Measurements from ENCODE around the gene AIG1. TPM values are rescaled to one million over a fixed set of nuclear protein-coding genes. Genes with fewer than 3 reads are reported as not detected.

The AIG1 gene
- polyA plus RNA-seq, 1 of the 3 experiments (the other 2 are of a cell fraction), result 36.8 TPM

DNA sequence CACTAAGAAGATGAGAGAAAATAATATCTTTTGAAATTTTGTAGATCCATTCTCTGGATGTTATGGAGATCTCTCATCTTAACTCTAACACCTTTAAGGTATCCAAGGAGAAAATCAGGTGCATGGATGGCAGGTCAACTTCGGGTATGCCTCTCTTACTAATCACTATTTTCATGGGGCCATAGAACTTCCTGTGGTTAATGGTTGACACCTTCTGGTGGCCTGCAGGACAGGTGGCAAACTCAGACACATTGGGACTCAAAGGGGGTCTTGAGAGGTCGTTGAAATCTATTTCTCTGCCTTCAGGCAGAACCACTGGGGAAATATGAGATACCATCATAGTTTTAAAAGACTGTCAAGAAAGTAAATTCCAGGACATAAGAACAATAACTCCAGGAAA is 313.3 kb downstream of the AIG1 start:
- ChIA-PET CTCF (no interaction called here), POLR2A (no interaction called here)
- H3K27ac ChIP-seq (ENCODE audit: low read depth in 2 of 2, low read length in 1 of 2), result no peak overlapping the region
- no peaks in the 10 kb centered on the region; a peak in 1 of 4 replicates for H3K4me1 ChIP-seq (ENCODE audit: control insufficient read depth in 1 of 2, insufficient read depth in 2 of 2, low read depth in 1 of 2, low read length in 1 of 2)
- WGBS (ENCODE audit: low lambda C conversion rate), result 20% methylated on average over 2 of the region's 2 CpGs
- no peak overlapping the region for H3K4me2 ChIP-seq
- no peaks in the 10 kb centered on the region for H3K9me2 ChIP-seq
- H2AFZ ChIP-seq (ENCODE audit: low read depth), result no peak overlapping the region
- H3K27me3 ChIP-seq (ENCODE audit: insufficient read depth), result no peaks in the 10 kb centered on the region
- DNase-seq, result no peak
- H3K79me2 ChIP-seq (ENCODE audit: insufficient read depth), result no peaks in the 10 kb centered on the region
- no peaks in the 10 kb centered on the region for H3K36me3 ChIP-seq (replicated peaks in 1 of 2; ENCODE audit: control insufficient read depth in 1 of 2, insufficient read depth in 2 of 2, low read length in 1 of 2)
- no peaks in the 10 kb centered on the region for H4K20me1 ChIP-seq (ENCODE audit: insufficient read depth)
- no peak overlapping the region for H3K9ac ChIP-seq
- H3K4me3 ChIP-seq (ENCODE audit: low read depth in 2 of 2, low read length in 1 of 2), result no peak overlapping the region
- TF ChIP-seq RXRA (IDR thresholded peaks at IDR 0.05; ENCODE audit: borderline replicate concordance, low read depth), result no peak
- no peak for TF ChIP-seq EP300 (IDR thresholded peaks at IDR 0.05; ENCODE audit: borderline replicate concordance in 1 of 2, low read depth in 1 of 2, low read length in 1 of 2)
- TF ChIP-seq FOXJ3 (CRISPR knock-in tag; IDR thresholded peaks at IDR 0.05), result no peak
- no peak for TF ChIP-seq ELF1 (IDR thresholded peaks at IDR 0.05)
- TF ChIP-seq NFIC (IDR thresholded peaks at IDR 0.05; ENCODE audit: borderline replicate concordance), result no peak
- TF ChIP-seq CHD2 (IDR thresholded peaks at IDR 0.05; ENCODE audit: low read length, partially characterized antibody), result no peak
- no peak for TF ChIP-seq POLR2AphosphoS5 (IDR thresholded peaks at IDR 0.05; ENCODE audit: low read depth, low read length)
- no peak for TF ChIP-seq GATA2 (CRISPR knock-in tag; IDR thresholded peaks at IDR 0.05)
- TF ChIP-seq SIN3A (IDR thresholded peaks at IDR 0.05; ENCODE audit: borderline replicate concordance, low read depth, low read length), result no peak
- no peak for TF ChIP-seq RFX5 (IDR thresholded peaks at IDR 0.05; ENCODE audit: low read length)
- TF ChIP-seq, protein P1, sequence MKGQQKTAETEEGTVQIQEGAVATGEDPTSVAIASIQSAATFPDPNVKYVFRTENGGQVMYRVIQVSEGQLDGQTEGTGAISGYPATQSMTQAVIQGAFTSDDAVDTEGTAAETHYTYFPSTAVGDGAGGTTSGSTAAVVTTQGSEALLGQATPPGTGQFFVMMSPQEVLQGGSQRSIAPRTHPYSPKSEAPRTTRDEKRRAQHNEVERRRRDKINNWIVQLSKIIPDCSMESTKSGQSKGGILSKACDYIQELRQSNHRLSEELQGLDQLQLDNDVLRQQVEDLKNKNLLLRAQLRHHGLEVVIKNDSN (IDR thresholded peaks at IDR 0.05; ENCODE audit: borderline replicate concordance, low read depth), result no peak
- TF ChIP-seq MXI1 (IDR thresholded peaks at IDR 0.05; ENCODE audit: low read depth, low read length), result no peak
- no peaks in the 10 kb centered on the region for H3F3A ChIP-seq (replicated peaks; ENCODE audit: insufficient read depth)
- no peaks in the 10 kb centered on the region for H3K9me3 ChIP-seq

DNA sequence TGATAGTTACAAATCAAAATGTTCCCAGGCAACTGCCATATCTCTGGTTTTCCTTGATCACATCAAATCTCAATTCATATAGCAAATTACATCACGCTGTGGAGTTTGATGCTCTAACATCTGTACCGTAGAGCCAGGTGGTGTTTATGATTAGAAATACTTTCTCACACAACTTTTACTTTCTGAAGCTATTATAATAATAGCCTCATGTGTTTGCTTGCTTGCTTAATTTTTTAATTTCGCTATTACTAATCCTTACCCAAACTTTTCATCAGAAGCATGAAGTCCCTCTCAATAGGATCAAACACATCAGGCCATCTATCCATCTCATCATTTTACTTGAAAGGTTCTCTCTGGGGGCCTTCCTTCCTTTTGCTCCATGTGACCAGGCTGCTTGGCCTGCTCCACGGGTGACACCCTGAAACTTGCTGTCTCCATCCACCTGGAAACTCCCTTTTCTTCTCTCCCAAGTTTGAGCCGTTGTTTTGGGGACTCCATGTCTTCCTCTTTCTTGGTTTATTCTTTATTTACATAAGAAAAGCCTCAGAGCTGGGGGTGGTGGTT is 314.4 kb downstream of the AIG1 start:
- 67% methylated on average over 5 of the region's 5 CpGs for WGBS (ENCODE audit: low lambda C conversion rate)
- POLR2A ChIA-PET, result no interaction called here

More for the DNA sequence above, 314.4 kb downstream of the AIG1 start:
- no peaks in the 10 kb centered on the region for H3K9me2 ChIP-seq
- H3K9ac ChIP-seq, result no peak overlapping the region
- H2AFZ ChIP-seq (ENCODE audit: low read depth), result no peak overlapping the region
- H3K27ac ChIP-seq (ENCODE audit: low read depth in 2 of 2, low read length in 1 of 2), result no peak overlapping the region
- CTCF ChIA-PET, result no interaction called here
- H3K4me3 ChIP-seq (ENCODE audit: low read depth in 2 of 2, low read length in 1 of 2), result no peak overlapping the region
- H3K4me2 ChIP-seq, result no peak overlapping the region
- no peaks in the 10 kb centered on the region for H3F3A ChIP-seq (replicated peaks; ENCODE audit: insufficient read depth)
- no peak for TF ChIP-seq RAD21 (IDR thresholded peaks at IDR 0.05; ENCODE audit: low read length)
- no peak for TF ChIP-seq MXI1 (IDR thresholded peaks at IDR 0.05; ENCODE audit: low read depth, low read length)
- no peak for TF ChIP-seq GABPA (IDR thresholded peaks at IDR 0.05; ENCODE audit: low read depth)
- TF ChIP-seq CHD2 (IDR thresholded peaks at IDR 0.05; ENCODE audit: low read length, partially characterized antibody), result no peak
- TF ChIP-seq, protein P2, sequence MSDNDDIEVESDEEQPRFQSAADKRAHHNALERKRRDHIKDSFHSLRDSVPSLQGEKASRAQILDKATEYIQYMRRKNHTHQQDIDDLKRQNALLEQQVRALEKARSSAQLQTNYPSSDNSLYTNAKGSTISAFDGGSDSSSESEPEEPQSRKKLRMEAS (IDR thresholded peaks at IDR 0.05; ENCODE audit: low read depth), result no peak
- TF ChIP-seq, protein P3, sequence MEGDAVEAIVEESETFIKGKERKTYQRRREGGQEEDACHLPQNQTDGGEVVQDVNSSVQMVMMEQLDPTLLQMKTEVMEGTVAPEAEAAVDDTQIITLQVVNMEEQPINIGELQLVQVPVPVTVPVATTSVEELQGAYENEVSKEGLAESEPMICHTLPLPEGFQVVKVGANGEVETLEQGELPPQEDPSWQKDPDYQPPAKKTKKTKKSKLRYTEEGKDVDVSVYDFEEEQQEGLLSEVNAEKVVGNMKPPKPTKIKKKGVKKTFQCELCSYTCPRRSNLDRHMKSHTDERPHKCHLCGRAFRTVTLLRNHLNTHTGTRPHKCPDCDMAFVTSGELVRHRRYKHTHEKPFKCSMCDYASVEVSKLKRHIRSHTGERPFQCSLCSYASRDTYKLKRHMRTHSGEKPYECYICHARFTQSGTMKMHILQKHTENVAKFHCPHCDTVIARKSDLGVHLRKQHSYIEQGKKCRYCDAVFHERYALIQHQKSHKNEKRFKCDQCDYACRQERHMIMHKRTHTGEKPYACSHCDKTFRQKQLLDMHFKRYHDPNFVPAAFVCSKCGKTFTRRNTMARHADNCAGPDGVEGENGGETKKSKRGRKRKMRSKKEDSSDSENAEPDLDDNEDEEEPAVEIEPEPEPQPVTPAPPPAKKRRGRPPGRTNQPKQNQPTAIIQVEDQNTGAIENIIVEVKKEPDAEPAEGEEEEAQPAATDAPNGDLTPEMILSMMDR (IDR thresholded peaks at IDR 0.05), result no peak
- TF ChIP-seq, protein P4, sequence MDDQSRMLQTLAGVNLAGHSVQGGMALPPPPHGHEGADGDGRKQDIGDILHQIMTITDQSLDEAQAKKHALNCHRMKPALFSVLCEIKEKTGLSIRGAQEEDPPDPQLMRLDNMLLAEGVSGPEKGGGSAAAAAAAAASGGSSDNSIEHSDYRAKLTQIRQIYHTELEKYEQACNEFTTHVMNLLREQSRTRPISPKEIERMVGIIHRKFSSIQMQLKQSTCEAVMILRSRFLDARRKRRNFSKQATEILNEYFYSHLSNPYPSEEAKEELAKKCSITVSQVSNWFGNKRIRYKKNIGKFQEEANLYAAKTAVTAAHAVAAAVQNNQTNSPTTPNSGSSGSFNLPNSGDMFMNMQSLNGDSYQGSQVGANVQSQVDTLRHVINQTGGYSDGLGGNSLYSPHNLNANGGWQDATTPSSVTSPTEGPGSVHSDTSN (IDR thresholded peaks at IDR 0.05), result no peak
- TF ChIP-seq TEAD4 (IDR thresholded peaks at IDR 0.05; ENCODE audit: borderline replicate concordance, insufficient read depth), result no peak
- no peak for TF ChIP-seq NFIC (IDR thresholded peaks at IDR 0.05; ENCODE audit: borderline replicate concordance)
- no peak for TF ChIP-seq TAF1 (IDR thresholded peaks at IDR 0.05; ENCODE audit: borderline replicate concordance, low read depth, low read length)
- TF ChIP-seq SIN3A (IDR thresholded peaks at IDR 0.05; ENCODE audit: borderline replicate concordance, low read depth, low read length), result no peak
- TF ChIP-seq, protein P5, sequence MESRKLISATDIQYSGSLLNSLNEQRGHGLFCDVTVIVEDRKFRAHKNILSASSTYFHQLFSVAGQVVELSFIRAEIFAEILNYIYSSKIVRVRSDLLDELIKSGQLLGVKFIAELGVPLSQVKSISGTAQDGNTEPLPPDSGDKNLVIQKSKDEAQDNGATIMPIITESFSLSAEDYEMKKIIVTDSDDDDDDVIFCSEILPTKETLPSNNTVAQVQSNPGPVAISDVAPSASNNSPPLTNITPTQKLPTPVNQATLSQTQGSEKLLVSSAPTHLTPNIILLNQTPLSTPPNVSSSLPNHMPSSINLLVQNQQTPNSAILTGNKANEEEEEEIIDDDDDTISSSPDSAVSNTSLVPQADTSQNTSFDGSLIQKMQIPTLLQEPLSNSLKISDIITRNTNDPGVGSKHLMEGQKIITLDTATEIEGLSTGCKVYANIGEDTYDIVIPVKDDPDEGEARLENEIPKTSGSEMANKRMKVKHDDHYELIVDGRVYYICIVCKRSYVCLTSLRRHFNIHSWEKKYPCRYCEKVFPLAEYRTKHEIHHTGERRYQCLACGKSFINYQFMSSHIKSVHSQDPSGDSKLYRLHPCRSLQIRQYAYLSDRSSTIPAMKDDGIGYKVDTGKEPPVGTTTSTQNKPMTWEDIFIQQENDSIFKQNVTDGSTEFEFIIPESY (IDR thresholded peaks at IDR 0.05; ENCODE audit: borderline replicate concordance, low read depth), result no peak
- no peak for TF ChIP-seq RFX5 (IDR thresholded peaks at IDR 0.05; ENCODE audit: low read length)
- H3K36me3 ChIP-seq (replicated peaks in 1 of 2; ENCODE audit: control insufficient read depth in 1 of 2, insufficient read depth in 2 of 2, low read length in 1 of 2), result no peaks in the 10 kb centered on the region
- H3K4me1 ChIP-seq (ENCODE audit: control insufficient read depth in 1 of 2, insufficient read depth in 2 of 2, low read depth in 1 of 2, low read length in 1 of 2), result no peaks in the 10 kb centered on the region; a peak in 1 of 4 replicates
- no peaks in the 10 kb centered on the region for H3K79me2 ChIP-seq (ENCODE audit: insufficient read depth)
- no peaks in the 10 kb centered on the region for H3K27me3 ChIP-seq (ENCODE audit: insufficient read depth)
- no peaks in the 10 kb centered on the region for H4K20me1 ChIP-seq (ENCODE audit: insufficient read depth)
- H3K9me3 ChIP-seq, result no peaks in the 10 kb centered on the region
- DNase-seq, result no peak
